GM23338 (cell line): ENCODE results near the gene TMEM139. TPM values are rescaled to one million over a fixed set of nuclear protein-coding genes. Genes with fewer than 3 reads are reported as not detected.
A peak's percentile ranks its signal among the peaks of the same experiment; 100 is the strongest.

Source experiments
- ATAC-seq: fragments of 200-7000 bp; cut with Tn5 transposase; 3 replicates; pipeline ENCODE4 v1.9.1; 2020
- DNase-seq: peaks from one replicate; pipeline ENCODE4 v3.0.0-alpha.2; 2015; ENCODE audit warnings: low spot score
- H2AFZ ChIP-seq: fragments of 200-600 bp; sonication (generic); 2 replicates; pipeline ENCODE4 v1.8.0; 2016; ENCODE audit warnings: antibody characterized with exemption, mild to moderate bottlenecking, moderate library complexity
- H3F3A ChIP-seq: fragments of 200-600 bp; sonication (generic); replicated peaks from 2 replicates; pipeline ENCODE4 v1.8.0; 2017; ENCODE audit warnings: antibody characterized with exemption, mixed run types, low read depth
- H3K27ac ChIP-seq: fragments of 200-600 bp; sonication (generic); 2 replicates; pipeline ENCODE4 v1.6.1; 2016; ENCODE audit warnings: low read depth
- H3K27me3 ChIP-seq: fragments of 200-600 bp; sonication (generic); 2 replicates; pipeline ENCODE4 v1.8.0; 2016; ENCODE audit warnings: mild to moderate bottlenecking, mixed run types, moderate library complexity; ENCODE audit not compliant: insufficient read depth
- H3K36me3 ChIP-seq: fragments of 200-600 bp; sonication (generic); 2 replicates; pipeline ENCODE4 v1.8.0; 2016; ENCODE audit warnings: mild to moderate bottlenecking; ENCODE audit not compliant: insufficient read depth
- H3K4me1 ChIP-seq: fragments of 200-600 bp; sonication (generic); 2 replicates; pipeline ENCODE4 v1.8.0; 2016; ENCODE audit warnings: mild to moderate bottlenecking, moderate library complexity; ENCODE audit not compliant: insufficient read depth
- H3K4me2 ChIP-seq: fragments of 200-600 bp; sonication (generic); 2 replicates; pipeline ENCODE4 v1.7.1; 2017; ENCODE audit warnings: mixed run types
- H3K4me3 ChIP-seq: fragments of 200-600 bp; sonication (generic); 2 replicates; pipeline ENCODE4 v1.6.1; 2016; ENCODE audit warnings: mixed run types
- H3K79me2 ChIP-seq: fragments of 200-600 bp; sonication (generic); replicated peaks from 2 replicates; pipeline ENCODE4 v1.8.0; 2017; ENCODE audit warnings: mild to moderate bottlenecking; ENCODE audit not compliant: insufficient read depth
- H3K9me2 ChIP-seq: fragments of 200-600 bp; sonication (generic); 2 replicates; pipeline ENCODE4 v1.8.0; 2017; ENCODE audit not compliant: insufficient read depth
- H4K20me1 ChIP-seq: fragments of 200-600 bp; sonication (generic); replicated peaks from 2 replicates; pipeline ENCODE4 v1.8.0; 2017; ENCODE audit warnings: mild to moderate bottlenecking; ENCODE audit not compliant: insufficient read depth
- H3K27ac Mint-ChIP-seq: 2 replicates; pipeline ENCODE4 v1.8.0; 2020; ENCODE audit warnings: inconsistent platforms, mild to moderate bottlenecking, moderate library complexity, mixed read lengths
- H3K27me3 Mint-ChIP-seq: 3 replicates; pipeline ENCODE4 v1.8.0; 2022; ENCODE audit warnings: low read depth, mild to moderate bottlenecking, moderate library complexity, mixed read lengths, inconsistent platforms; ENCODE audit not compliant: insufficient read depth, poor library complexity
- H3K36me3 Mint-ChIP-seq: 3 replicates; pipeline ENCODE4 v1.8.0; 2021; ENCODE audit warnings: low read depth, mild to moderate bottlenecking, inconsistent platforms, moderate library complexity, mixed read lengths
- H3K4me1 Mint-ChIP-seq: 3 replicates; pipeline ENCODE4 v1.8.0; 2020; ENCODE audit warnings: mild to moderate bottlenecking, inconsistent platforms, mixed read lengths
- H3K4me3 Mint-ChIP-seq: 3 replicates; pipeline ENCODE4 v1.8.0; 2021; ENCODE audit warnings: moderate library complexity, mild to moderate bottlenecking, inconsistent platforms, mixed read lengths
- H3K9me3 Mint-ChIP-seq: 3 replicates; pipeline ENCODE4 v1.8.0; 2020; ENCODE audit warnings: moderate library complexity, mild to moderate bottlenecking, inconsistent platforms, mixed read lengths
- EZH2 ChIP-seq: fragments of 200-600 bp; sonication (generic); IDR thresholded peaks from one replicate; pipeline ENCODE4 v1.8.0; 2017; ENCODE audit warnings: antibody characterized with exemption, mild to moderate bottlenecking, low read depth; ENCODE audit not compliant: unreplicated experiment
- EZH2phosphoT487 ChIP-seq: fragments of 200-600 bp; sonication (generic); IDR thresholded peaks from one replicate; pipeline ENCODE4 v1.8.1; 2018; ENCODE audit warnings: antibody characterized with exemption; ENCODE audit not compliant: unreplicated experiment
- NANOG ChIP-seq: IDR thresholded peaks from 2 replicates; pipeline ENCODE4 v1.6.1; 2016; ENCODE audit warnings: antibody characterized with exemption, borderline replicate concordance
- STAT1 ChIP-seq: IDR thresholded peaks from one replicate; pipeline ENCODE4 v1.6.1; 2016; ENCODE audit warnings: antibody characterized with exemption; ENCODE audit not compliant: unreplicated experiment
- ZNF114 ChIP-seq: fragments of 250-450 bp; sonication (Bioruptor Pico); IDR thresholded peaks from 2 replicates; pipeline ENCODE4 v1.5.0; 2020; ENCODE audit warnings: mild to moderate bottlenecking, moderate library complexity
- polyA plus RNA-seq: library from polyadenylated mRNA; unstranded; fragments of >200 nt; fragmentation: Nextera tagmentation; extraction: Ambion mirVana; gene quantifications from 2 replicates; pipeline ENCODE4 v1.2.1, GENCODE V29; 2016
- total RNA-seq: library from RNA; depleted of rRNA; stranded (reverse); fragments of >200 nt; shearing (Covaris generic); gene quantifications from 2 replicates; pipeline ENCODE4 v1.2.3, GENCODE V29; 2014
- TF ChIP-seq, protein P1 (sequence below): fragments of 250-450 bp; sonication (Bioruptor Pico); IDR thresholded peaks from 2 replicates; pipeline ENCODE4 v1.5.0; 2020; ENCODE audit warnings: mild to moderate bottlenecking, moderate library complexity
- TF ChIP-seq, protein P2 (sequence below): IDR thresholded peaks from one replicate; pipeline ENCODE4 v1.6.1; 2018; ENCODE audit warnings: antibody characterized with exemption; ENCODE audit not compliant: unreplicated experiment

Gene TMEM139
- total and polyA plus RNA-seq, 2 experiments from 2014 or later, result 3.3 to 3.6 TPM

- no peak for TF ChIP-seq EZH2
These were observed 2.6 kb upstream of the TMEM139 start (continued) for GRCh38 chr7:143282124-143282523.

DNA sequence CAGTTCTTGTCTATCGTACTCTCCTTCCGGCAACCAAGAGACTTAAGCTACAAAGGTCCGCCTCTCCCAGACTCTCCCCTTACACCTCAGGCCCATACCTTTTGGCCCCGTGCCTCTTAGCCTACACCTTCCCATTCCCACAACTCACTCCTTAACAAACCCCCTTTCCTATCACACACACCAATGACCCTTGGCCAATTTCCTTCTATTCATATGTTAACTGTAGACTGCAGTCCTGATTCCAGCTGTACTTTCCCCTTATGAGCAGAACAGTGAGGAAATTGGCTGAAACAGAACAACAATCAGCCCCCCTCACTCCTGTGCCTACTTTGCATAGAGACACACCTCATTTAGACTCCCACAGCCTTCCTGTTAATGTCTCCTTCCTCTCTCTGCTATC, 1.4 kb upstream of the TMEM139 start:
- Histone ChIP-seq H3K4me3 (no peak overlapping the region), H3K4me1 (peaks cover 31% of the 10 kb centered on the region), H4K20me1 (no peaks in the 10 kb centered on the region), H3K9me2 (peaks cover 6% of the 10 kb centered on the region; the same call in 1 of the 2 replicates), H3K27ac (no peak overlapping the region), H3K27me3 (peaks cover 24% of the 10 kb centered on the region), H2AFZ (0 out of 2 replicates have a peak overlapping the region, but pooled peaks have one; percentile 5), H3K79me2 (no peaks in the 10 kb centered on the region), H3F3A (peaks cover 13% of the 10 kb centered on the region; the same call in 1 of the 2 replicates), H3K4me2 (no peak overlapping the region; the same call in 1 of the 2 replicates), H3K36me3 (no peaks in the 10 kb centered on the region)
- Mint-ChIP-seq H3K9me3 (peaks cover 18% of the 10 kb centered on the region), H3K4me3 (0 out of 3 replicates have a peak overlapping the region, but pooled peaks have one; percentile 2), H3K4me1 (peaks cover 35% of the 10 kb centered on the region), H3K27me3 (peaks cover 41% of the 10 kb centered on the region), H3K36me3 (peaks cover 19% of the 10 kb centered on the region), H3K27ac (no peak overlapping the region)
- TF ChIP-seq, protein P1, sequence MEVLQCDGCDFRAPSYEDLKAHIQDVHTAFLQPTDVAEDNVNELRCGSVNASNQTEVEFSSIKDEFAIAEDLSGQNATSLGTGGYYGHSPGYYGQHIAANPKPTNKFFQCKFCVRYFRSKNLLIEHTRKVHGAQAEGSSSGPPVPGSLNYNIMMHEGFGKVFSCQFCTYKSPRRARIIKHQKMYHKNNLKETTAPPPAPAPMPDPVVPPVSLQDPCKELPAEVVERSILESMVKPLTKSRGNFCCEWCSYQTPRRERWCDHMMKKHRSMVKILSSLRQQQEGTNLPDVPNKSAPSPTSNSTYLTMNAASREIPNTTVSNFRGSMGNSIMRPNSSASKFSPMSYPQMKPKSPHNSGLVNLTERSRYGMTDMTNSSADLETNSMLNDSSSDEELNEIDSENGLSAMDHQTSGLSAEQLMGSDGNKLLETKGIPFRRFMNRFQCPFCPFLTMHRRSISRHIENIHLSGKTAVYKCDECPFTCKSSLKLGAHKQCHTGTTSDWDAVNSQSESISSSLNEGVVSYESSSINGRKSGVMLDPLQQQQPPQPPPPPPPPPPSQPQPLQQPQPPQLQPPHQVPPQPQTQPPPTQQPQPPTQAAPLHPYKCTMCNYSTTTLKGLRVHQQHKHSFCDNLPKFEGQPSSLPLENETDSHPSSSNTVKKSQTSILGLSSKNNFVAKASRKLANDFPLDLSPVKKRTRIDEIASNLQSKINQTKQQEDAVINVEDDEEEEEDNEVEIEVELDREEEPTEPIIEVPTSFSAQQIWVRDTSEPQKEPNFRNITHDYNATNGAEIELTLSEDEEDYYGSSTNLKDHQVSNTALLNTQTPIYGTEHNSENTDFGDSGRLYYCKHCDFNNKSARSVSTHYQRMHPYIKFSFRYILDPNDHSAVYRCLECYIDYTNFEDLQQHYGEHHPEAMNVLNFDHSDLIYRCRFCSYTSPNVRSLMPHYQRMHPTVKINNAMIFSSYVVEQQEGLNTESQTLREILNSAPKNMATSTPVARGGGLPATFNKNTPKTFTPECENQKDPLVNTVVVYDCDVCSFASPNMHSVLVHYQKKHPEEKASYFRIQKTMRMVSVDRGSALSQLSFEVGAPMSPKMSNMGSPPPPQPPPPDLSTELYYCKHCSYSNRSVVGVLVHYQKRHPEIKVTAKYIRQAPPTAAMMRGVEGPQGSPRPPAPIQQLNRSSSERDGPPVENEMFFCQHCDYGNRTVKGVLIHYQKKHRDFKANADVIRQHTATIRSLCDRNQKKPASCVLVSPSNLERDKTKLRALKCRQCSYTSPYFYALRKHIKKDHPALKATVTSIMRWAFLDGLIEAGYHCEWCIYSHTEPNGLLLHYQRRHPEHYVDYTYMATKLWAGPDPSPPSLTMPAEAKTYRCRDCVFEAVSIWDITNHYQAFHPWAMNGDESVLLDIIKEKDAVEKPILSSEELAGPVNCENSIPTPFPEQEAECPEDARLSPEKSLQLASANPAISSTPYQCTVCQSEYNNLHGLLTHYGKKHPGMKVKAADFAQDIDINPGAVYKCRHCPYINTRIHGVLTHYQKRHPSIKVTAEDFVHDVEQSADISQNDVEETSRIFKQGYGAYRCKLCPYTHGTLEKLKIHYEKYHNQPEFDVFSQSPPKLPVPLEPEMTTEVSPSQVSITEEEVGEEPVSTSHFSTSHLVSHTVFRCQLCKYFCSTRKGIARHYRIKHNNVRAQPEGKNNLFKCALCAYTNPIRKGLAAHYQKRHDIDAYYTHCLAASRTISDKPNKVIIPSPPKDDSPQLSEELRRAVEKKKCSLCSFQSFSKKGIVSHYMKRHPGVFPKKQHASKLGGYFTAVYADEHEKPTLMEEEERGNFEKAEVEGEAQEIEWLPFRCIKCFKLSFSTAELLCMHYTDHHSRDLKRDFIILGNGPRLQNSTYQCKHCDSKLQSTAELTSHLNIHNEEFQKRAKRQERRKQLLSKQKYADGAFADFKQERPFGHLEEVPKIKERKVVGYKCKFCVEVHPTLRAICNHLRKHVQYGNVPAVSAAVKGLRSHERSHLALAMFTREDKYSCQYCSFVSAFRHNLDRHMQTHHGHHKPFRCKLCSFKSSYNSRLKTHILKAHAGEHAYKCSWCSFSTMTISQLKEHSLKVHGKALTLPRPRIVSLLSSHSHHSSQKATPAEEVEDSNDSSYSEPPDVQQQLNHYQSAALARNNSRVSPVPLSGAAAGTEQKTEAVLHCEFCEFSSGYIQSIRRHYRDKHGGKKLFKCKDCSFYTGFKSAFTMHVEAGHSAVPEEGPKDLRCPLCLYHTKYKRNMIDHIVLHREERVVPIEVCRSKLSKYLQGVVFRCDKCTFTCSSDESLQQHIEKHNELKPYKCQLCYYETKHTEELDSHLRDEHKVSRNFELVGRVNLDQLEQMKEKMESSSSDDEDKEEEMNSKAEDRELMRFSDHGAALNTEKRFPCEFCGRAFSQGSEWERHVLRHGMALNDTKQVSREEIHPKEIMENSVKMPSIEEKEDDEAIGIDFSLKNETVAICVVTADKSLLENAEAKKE, result no peak
- TF ChIP-seq, protein P2, sequence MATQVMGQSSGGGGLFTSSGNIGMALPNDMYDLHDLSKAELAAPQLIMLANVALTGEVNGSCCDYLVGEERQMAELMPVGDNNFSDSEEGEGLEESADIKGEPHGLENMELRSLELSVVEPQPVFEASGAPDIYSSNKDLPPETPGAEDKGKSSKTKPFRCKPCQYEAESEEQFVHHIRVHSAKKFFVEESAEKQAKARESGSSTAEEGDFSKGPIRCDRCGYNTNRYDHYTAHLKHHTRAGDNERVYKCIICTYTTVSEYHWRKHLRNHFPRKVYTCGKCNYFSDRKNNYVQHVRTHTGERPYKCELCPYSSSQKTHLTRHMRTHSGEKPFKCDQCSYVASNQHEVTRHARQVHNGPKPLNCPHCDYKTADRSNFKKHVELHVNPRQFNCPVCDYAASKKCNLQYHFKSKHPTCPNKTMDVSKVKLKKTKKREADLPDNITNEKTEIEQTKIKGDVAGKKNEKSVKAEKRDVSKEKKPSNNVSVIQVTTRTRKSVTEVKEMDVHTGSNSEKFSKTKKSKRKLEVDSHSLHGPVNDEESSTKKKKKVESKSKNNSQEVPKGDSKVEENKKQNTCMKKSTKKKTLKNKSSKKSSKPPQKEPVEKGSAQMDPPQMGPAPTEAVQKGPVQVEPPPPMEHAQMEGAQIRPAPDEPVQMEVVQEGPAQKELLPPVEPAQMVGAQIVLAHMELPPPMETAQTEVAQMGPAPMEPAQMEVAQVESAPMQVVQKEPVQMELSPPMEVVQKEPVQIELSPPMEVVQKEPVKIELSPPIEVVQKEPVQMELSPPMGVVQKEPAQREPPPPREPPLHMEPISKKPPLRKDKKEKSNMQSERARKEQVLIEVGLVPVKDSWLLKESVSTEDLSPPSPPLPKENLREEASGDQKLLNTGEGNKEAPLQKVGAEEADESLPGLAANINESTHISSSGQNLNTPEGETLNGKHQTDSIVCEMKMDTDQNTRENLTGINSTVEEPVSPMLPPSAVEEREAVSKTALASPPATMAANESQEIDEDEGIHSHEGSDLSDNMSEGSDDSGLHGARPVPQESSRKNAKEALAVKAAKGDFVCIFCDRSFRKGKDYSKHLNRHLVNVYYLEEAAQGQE, result no peak
- TF ChIP-seq ZNF114 (CRISPR knock-in tag) (no peak), EZH2 (no peak), STAT1 (no peak), NANOG (no peak), EZH2phosphoT487 (no peak)
- ATAC-seq, result peak; percentile 12
- peak; percentile 54 for DNase-seq
